Measurements from ENCODE around the gene PHKG2.

Gene PHKG2

GRCh38 chr16:30773826-30774225 lies 25.6 kb downstream of the PHKG2 start:
- in situ Hi-C loops (cut with MboI; ENCODE audit: low sequenced_read_pairs): no loop called here

DNA sequence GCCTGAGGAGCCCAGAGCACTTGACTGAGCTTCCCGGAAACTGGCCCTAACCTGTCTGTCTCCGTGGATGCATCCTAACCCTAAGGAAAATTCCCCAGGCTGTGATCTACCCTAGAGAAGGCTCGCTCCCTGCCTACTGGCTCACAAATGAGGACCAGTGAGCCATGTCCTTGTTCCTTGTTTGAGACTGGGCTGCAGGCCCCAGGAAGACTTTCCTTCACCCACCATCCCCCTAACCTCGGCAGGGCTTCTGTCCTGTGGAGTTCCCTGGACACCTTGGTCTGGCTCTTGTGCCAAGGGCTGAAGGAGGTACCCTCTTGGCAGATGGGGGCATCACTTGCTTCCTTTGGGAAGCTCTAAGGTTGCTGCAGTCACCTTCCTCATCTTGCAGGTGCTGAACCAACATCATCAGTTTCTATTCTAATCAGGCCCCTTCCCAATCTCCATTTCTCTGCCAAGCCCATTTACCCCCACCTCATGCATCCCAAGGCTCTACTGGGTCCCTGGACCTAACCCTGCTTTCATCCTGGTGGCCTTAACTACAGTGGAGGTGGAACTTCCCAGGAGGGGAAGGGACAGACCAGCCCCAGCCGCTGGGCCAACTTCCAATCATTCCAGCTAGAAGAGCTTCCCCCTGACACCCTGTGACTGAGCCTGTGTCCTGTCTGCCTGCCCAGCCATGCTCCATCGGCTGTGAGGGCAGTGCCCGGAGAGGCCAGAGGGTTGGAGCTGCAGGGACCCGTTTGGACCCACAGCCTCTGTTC lies 26.3 kb downstream of the PHKG2 start:
- in situ Hi-C loops (cut with MboI; ENCODE audit: low sequenced_read_pairs): no loop called here

- in situ Hi-C loops (cut with MboI; ENCODE audit: low sequenced_read_pairs): no loop called here
Measured at GRCh38 chr16:30775131-30775391, 26.8 kb downstream of the PHKG2 start.

GRCh38 chr16:30775392-30776188 lies 27.4 kb downstream of the PHKG2 start:
- in situ Hi-C loops (cut with MboI; ENCODE audit: low sequenced_read_pairs): no loop called here

GRCh38 chr16:30777591-30778297 lies 29.5 kb downstream of the PHKG2 start:
- in situ Hi-C loops (cut with MboI; ENCODE audit: low sequenced_read_pairs): no loop called here

DNA sequence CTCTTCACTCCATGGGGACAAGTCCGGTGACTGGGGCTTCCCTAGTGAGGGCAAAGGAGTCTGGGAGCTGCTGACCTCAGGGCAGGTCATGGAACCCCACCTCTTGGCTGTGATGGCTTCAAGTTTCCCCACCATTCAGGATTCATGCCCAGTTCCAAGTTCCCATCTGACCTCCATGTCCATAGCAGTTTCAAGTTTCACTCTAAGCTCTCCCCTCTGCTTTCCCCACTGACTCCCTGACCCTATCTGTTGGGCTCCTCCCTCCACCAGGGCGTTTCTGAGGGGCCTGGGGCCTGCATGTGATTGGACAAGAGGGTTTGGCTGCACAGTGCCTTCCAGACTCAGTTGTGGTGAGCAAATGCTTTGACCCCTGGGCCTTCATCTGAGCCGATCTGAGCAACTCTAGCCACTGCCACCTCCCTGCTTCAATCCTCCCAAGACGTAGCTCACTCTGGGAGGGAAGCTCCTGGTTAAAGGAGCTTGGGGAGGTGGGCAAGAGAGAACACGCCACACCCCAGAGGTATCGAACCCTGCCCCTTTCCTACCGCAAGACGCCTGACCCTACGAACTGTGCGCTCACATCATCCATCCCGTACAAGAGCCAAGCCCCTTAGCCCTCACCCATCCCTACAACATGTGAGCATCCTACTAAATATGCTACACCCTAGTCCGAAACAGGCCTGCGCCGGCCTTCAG lies 30.5 kb downstream of the PHKG2 start:
- in situ Hi-C loops (cut with MboI; ENCODE audit: low sequenced_read_pairs): no loop called here

DNA sequence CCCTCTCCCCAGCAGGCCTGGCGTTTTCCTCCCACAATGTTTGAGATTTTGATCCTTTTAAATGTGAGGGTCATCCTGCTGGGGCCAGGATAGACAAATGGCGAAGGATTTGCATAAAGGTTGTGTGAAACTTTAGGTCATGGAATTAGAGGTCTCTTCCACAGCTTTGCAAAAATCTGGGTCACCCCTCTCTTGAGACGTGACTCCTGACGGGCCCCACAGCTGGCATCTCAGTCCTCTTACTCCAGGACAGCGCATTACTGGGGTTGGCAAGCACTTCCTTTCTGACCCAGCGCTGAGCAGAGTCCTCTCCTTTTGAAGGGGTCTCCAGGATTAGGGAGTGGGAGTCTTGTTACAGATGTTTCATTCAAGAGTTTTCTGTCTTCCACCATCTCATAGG lies 31.4 kb downstream of the PHKG2 start:
- in situ Hi-C loops (cut with MboI; ENCODE audit: low sequenced_read_pairs): no loop called here

- in situ Hi-C loops (cut with MboI; ENCODE audit: low sequenced_read_pairs): no loop called here
Measured at GRCh38 chr16:30780021-30780420, 31.8 kb downstream of the PHKG2 start.

DNA sequence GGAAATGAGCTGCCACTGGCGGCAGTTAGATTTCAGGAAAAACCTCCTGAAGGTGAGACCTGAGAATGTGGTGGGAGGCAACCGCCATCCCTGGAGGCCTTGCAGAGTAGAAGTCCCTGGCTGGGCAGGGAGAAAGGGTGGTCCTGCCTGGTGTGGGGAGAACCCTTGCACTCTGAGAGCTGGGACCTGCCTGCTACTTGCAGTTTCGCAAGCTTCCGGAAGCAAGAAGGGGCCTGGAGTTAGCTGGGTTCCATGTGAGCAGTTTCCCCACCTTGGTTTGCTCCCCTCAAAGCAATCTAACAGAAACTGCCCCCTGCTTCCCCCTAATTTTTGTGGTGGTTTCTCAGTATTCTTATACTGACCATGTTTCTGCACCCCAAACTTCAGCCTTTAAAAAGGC lies 32.3 kb downstream of the PHKG2 start:
- in situ Hi-C loops (cut with MboI; ENCODE audit: low sequenced_read_pairs): no loop called here

GRCh38 chr16:30782486-30783279 lies 34.5 kb downstream of the PHKG2 start:
- in situ Hi-C loops (cut with MboI; ENCODE audit: low sequenced_read_pairs): no loop called here

DNA sequence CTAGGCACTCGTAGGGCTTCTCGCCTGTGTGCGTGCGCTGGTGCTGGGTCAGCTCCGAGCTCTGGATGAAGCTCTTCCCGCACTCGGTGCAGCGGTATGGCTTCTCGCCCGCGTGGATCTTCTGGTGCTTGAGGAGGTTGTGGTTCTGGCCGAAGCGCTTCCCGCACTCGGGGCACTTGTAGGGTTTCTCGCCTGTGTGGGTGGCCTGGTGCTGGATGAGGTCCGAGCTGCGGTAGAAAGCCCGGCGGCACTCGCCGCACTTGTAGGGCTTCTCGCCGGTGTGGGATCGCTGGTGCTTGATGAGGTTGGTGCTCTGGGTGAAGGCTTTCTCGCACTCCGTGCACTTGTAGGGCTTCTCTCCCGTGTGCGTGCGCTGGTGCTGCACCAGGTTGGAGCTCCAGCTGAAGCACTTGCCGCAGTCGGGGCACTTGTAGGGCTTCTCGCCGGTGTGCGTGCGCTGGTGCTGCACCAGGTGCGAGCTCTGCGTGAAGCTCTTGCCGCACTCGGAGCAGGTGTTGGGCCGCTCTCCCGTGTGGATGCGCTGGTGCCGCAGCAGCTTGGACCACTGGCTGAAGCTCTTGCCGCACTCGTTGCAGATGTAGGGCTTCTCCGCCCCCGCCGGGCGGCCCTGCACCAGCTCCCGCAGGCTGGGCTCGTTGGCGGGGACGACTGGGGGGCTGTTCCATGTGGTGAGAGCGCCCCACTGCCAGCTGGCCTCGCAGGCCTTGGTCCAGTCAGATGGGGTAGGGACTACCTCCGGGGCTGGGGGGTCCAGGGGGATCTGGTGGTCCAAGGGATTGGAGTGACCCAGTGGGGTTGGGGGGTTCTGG lies 35.3 kb downstream of the PHKG2 start:
- in situ Hi-C loops (cut with MboI; ENCODE audit: low sequenced_read_pairs): no loop called here

- in situ Hi-C loops (cut with MboI; ENCODE audit: low sequenced_read_pairs): no loop called here
Measured at GRCh38 chr16:30784215-30784614, 36.0 kb downstream of the PHKG2 start.

GRCh38 chr16:30785126-30786106 lies 37.2 kb downstream of the PHKG2 start:
- in situ Hi-C loops (cut with MboI; ENCODE audit: low sequenced_read_pairs): no loop called here

DNA sequence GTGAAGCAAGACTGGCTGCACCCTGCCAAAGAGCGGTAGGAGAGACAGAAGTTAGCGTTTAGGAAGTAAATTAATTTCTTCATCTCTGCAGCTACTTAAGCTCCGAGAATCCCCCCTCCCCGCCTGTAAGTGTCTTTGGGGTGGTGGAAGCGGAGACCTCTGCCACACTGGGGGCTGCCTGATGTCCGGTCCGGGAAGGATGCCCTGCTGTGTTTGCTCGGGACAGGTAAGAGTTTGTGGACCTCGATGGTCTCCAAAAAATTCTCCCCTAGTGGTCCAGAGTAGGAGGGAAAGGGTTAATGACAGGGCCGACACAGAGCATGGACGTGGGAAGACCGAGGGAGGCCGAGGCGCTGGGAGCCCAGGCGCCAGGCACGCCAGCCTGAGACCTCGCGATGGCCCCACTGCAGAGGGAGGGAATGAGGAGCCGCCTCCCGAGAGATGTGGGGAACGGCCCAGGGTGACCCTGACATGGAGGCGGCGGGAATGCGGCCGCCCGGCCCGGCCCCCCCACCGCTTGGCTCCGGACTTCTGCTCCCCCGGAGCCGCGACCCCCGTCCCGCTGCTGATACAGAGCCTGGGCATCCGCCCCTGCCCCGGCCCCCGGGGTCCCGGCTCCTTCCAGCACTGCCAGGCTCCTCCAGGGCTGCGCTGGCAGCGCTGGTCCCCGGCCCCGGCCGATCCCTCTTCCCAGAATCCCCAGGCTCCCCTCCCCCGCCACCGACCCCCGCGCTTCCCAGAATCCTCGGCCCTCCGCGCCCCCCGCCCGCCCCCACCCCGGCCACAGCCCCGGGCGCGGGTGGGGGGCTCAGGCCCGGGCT lies 38.1 kb downstream of the PHKG2 start:
- in situ Hi-C loops (cut with MboI; ENCODE audit: low sequenced_read_pairs): no loop called here

- in situ Hi-C loops (cut with MboI; ENCODE audit: low sequenced_read_pairs): no loop called here
Measured at GRCh38 chr16:30786936-30787612, 38.8 kb downstream of the PHKG2 start, which contains the start of gene ZNF629. ZNF629 (minus strand) TSS chr16:30787205; CDS start chr16:30784482, 2,723 bp downstream.

GRCh38 chr16:30787613-30788378 lies 39.6 kb downstream of the PHKG2 start:
- in situ Hi-C loops (cut with MboI; ENCODE audit: low sequenced_read_pairs): no loop called here

All from hTERT RPE-1 (cell line).